OCI-LY7 (cell line): ENCODE results near the gene EDEM1.

Source experiments
- EZH2phosphoT487 ChIP-seq: fragments of 200-600 bp; sonication (generic); IDR thresholded peaks from 2 replicates; pipeline ENCODE4 v1.6.1; 2018; ENCODE audit warnings: low read depth, borderline replicate concordance, mild to moderate bottlenecking, mixed run types, antibody characterized with exemption, low read length, moderate library complexity, mixed read lengths
- TF ChIP-seq, protein P1 (sequence below): fragments of 200-600 bp; sonication (generic); conservative IDR thresholded peaks from 2 replicates; pipeline ENCODE4 v1.5.1; 2014; ENCODE audit warnings: mild to moderate bottlenecking, antibody characterized with exemption, low read length, moderate library complexity, mixed read lengths

DNA sequence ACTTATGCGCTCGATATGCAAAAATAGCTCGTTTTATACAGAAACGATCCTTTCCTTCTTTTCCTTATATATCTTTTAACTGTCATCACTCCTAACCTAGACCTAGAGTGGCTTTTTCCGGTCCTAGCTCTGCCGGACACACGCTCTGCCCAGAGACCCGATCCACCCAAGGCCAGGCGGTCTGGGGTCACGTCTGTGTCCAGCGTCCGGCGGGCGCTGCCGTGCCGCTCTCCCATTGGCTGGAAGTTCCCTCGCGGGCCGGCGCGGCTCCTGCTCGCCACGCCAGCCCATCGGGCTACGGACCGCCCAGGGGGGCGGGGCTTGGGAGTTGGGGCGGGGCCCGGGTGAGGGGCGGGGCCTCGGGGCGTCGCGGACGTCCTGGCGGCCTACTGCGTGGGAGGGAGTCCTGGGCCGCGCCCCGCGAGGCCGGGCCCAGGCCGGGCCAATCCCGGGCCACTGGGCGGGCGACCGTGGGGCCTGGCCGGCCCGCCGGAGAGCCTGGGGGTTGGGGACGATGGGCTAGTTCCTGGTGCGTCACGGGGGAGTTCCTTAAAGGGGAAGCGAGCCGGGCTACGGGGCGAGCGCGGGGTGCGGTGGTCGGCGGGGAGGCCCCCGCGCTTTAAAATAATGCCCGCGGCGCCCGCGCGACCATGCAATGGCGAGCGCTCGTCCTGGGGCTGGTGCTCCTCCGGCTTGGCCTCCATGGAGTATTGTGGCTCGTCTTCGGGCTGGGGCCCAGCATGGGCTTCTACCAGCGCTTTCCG lies at the start of gene EDEM1:
- TF ChIP-seq, protein P1, sequence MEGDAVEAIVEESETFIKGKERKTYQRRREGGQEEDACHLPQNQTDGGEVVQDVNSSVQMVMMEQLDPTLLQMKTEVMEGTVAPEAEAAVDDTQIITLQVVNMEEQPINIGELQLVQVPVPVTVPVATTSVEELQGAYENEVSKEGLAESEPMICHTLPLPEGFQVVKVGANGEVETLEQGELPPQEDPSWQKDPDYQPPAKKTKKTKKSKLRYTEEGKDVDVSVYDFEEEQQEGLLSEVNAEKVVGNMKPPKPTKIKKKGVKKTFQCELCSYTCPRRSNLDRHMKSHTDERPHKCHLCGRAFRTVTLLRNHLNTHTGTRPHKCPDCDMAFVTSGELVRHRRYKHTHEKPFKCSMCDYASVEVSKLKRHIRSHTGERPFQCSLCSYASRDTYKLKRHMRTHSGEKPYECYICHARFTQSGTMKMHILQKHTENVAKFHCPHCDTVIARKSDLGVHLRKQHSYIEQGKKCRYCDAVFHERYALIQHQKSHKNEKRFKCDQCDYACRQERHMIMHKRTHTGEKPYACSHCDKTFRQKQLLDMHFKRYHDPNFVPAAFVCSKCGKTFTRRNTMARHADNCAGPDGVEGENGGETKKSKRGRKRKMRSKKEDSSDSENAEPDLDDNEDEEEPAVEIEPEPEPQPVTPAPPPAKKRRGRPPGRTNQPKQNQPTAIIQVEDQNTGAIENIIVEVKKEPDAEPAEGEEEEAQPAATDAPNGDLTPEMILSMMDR, result no peak
- TF ChIP-seq EZH2phosphoT487, result no peak
